ENCODE results near the gene OTULIN. TPM values are rescaled to one million over a fixed set of nuclear protein-coding genes. Genes with fewer than 3 reads are reported as not detected.

Gene OTULIN
- total and polyA plus RNA-seq, 2 donors (not counting 1 experiment from before 2014, with no cell fraction given): 9.8 to 17.8 TPM

- no peak overlapping the region for H3K4me2 ChIP-seq (ENCODE audit: extremely low read depth, insufficient read depth, low read length)
- no peaks in the 10 kb centered on the region for H4K20me1 ChIP-seq (ENCODE audit: control insufficient read depth, extremely low read depth, insufficient read depth, low read length)
- no peak overlapping the region for H2AFZ ChIP-seq (ENCODE audit: low read length)
- no peaks in the 10 kb centered on the region for H3K9me3 ChIP-seq (ENCODE audit: control insufficient read depth, insufficient read depth, low read depth, low read length)
- no peaks in the 10 kb centered on the region for H3K79me2 ChIP-seq (ENCODE audit: control insufficient read depth, insufficient read depth, low read length)
- peaks cover 5% of the 10 kb centered on the region for H3K4me1 ChIP-seq (ENCODE audit: control insufficient read depth, extremely low read depth, insufficient read depth, low read length)
- DNase-seq (ENCODE audit: low read depth in 2 of 2): peak; percentile 48 to 80
- no peak overlapping the region for H3K27ac ChIP-seq (ENCODE audit: insufficient read depth, low read length)
- no peak overlapping the region for H3K9ac ChIP-seq (ENCODE audit: insufficient read depth, low read length)
- TF ChIP-seq EZH2 (IDR thresholded peaks at IDR 0.05; ENCODE audit: low read length, missing control alignments) (no peak), CTCF (conservative IDR thresholded peaks at IDR 0.05 in 1 of 2, IDR thresholded peaks at IDR 0.05 in 1 of 2; ENCODE audit: low read depth in 1 of 2, low read length in 2 of 2) (no peak)
- H3K27me3 ChIP-seq (ENCODE audit: control insufficient read depth, insufficient read depth, low read length): no peaks in the 10 kb centered on the region
- H3K36me3 ChIP-seq (ENCODE audit: control insufficient read depth, insufficient read depth, low read length): no peaks in the 10 kb centered on the region
- no peak overlapping the region for H3K4me3 ChIP-seq (replicated peaks in 1 of 4; ENCODE audit: control extremely low read depth in 1 of 4, insufficient read depth in 1 of 4, low read depth in 3 of 4, low read length in 4 of 4)
Measured at GRCh38 chr5:14726066-14726838, 61.7 kb downstream of the OTULIN start.

- Histone ChIP-seq H4K20me1 (ENCODE audit: control insufficient read depth, extremely low read depth, insufficient read depth, low read length) (no peaks in the 10 kb centered on the region), H3K4me3 (replicated peaks in 1 of 4; ENCODE audit: control extremely low read depth in 1 of 4, insufficient read depth in 1 of 4, low read depth in 3 of 4, low read length in 4 of 4) (no peak overlapping the region), H3K9ac (ENCODE audit: insufficient read depth, low read length) (no peak overlapping the region), H3K4me2 (ENCODE audit: extremely low read depth, insufficient read depth, low read length) (no peak overlapping the region), H2AFZ (ENCODE audit: low read length) (no peak overlapping the region), H3K27me3 (ENCODE audit: control insufficient read depth, insufficient read depth, low read length) (no peaks in the 10 kb centered on the region), H3K36me3 (ENCODE audit: control insufficient read depth, insufficient read depth, low read length) (no peaks in the 10 kb centered on the region), H3K4me1 (ENCODE audit: control insufficient read depth, extremely low read depth, insufficient read depth, low read length) (peaks cover 5% of the 10 kb centered on the region), H3K27ac (ENCODE audit: insufficient read depth, low read length) (no peak overlapping the region), H3K9me3 (ENCODE audit: control insufficient read depth, insufficient read depth, low read depth, low read length) (no peaks in the 10 kb centered on the region), H3K79me2 (ENCODE audit: control insufficient read depth, insufficient read depth, low read length) (no peaks in the 10 kb centered on the region)
- TF ChIP-seq CTCF (conservative IDR thresholded peaks at IDR 0.05 in 1 of 2, IDR thresholded peaks at IDR 0.05 in 1 of 2; ENCODE audit: low read depth in 1 of 2, low read length in 2 of 2) (peak; percentile 91 to 98), EZH2 (IDR thresholded peaks at IDR 0.05; ENCODE audit: low read length, missing control alignments) (no peak)
- DNase-seq (ENCODE audit: low read depth in 2 of 2): peak; percentile 69 to 84
Measured at GRCh38 chr5:14727428-14727865, 62.9 kb downstream of the OTULIN start.

GRCh38 chr5:14727928-14728458 is 63.5 kb downstream of the OTULIN start:
- Histone ChIP-seq H3K9me3 (ENCODE audit: control insufficient read depth, insufficient read depth, low read depth, low read length) (no peaks in the 10 kb centered on the region), H3K4me1 (ENCODE audit: control insufficient read depth, extremely low read depth, insufficient read depth, low read length) (peaks cover 5% of the 10 kb centered on the region), H3K9ac (ENCODE audit: insufficient read depth, low read length) (no peak overlapping the region), H4K20me1 (ENCODE audit: control insufficient read depth, extremely low read depth, insufficient read depth, low read length) (no peaks in the 10 kb centered on the region), H3K36me3 (ENCODE audit: control insufficient read depth, insufficient read depth, low read length) (no peaks in the 10 kb centered on the region), H3K27me3 (ENCODE audit: control insufficient read depth, insufficient read depth, low read length) (no peaks in the 10 kb centered on the region), H3K4me2 (ENCODE audit: extremely low read depth, insufficient read depth, low read length) (no peak overlapping the region), H2AFZ (ENCODE audit: low read length) (no peak overlapping the region), H3K27ac (ENCODE audit: insufficient read depth, low read length) (no peak overlapping the region), H3K79me2 (ENCODE audit: control insufficient read depth, insufficient read depth, low read length) (no peaks in the 10 kb centered on the region), H3K4me3 (replicated peaks in 1 of 4; ENCODE audit: control extremely low read depth in 1 of 4, insufficient read depth in 1 of 4, low read depth in 3 of 4, low read length in 4 of 4) (no peak overlapping the region)
- DNase-seq (ENCODE audit: low read depth in 2 of 2): no peak
- TF ChIP-seq EZH2 (IDR thresholded peaks at IDR 0.05; ENCODE audit: low read length, missing control alignments) (no peak), CTCF (conservative IDR thresholded peaks at IDR 0.05 in 1 of 2, IDR thresholded peaks at IDR 0.05 in 1 of 2; ENCODE audit: low read depth in 1 of 2, low read length in 2 of 2) (no peak)

Measured in fibroblast of lung (primary cell).